ENCODE measurements around the gene BOD1L1. TPM values are rescaled to one million over a fixed set of nuclear protein-coding genes. Genes with fewer than 3 reads are reported as not detected.
A peak's percentile ranks its signal among the peaks of the same experiment; 100 is the strongest.

Gene BOD1L1
- total and polyA plus RNA-seq, 2 experiments from 2014 or later = 11.9 to 29.1 TPM

GRCh38 chr4:13656569-13657405, 29.3 kb upstream of the BOD1L1 start:
- H3K36me3 ChIP-seq (replicated peaks; ENCODE audit: insufficient read depth, low read depth) = no peaks in the 10 kb centered on the region
- H3K27ac ChIP-seq = no peak overlapping the region
- H3K4me3 ChIP-seq = peak overlapping the region; percentile 4
- TF ChIP-seq EZH2phosphoT487 (IDR thresholded peaks at IDR 0.05; ENCODE audit: low read depth, severe bottlenecking, unreplicated experiment) (no peak), CTCF (IDR thresholded peaks at IDR 0.05; ENCODE audit: poor library complexity) (peak; percentile 77)
- DNase-seq (ENCODE audit: low spot score) = peak; percentile 78
- no peaks in the 10 kb centered on the region for H3K4me1 ChIP-seq (ENCODE audit: insufficient read depth)
- H3K9me3 ChIP-seq (ENCODE audit: low read depth) = no peaks in the 10 kb centered on the region
- peak overlapping the region; percentile 46 for H2AFZ ChIP-seq
- no peaks in the 10 kb centered on the region for H4K20me1 ChIP-seq (ENCODE audit: insufficient read depth, poor library complexity, severe bottlenecking)
- no peaks in the 10 kb centered on the region for H3K27me3 ChIP-seq
- peak overlapping the region; percentile 74 for H3K4me2 ChIP-seq
- 18% methylated on average over 13 of the region's 13 CpGs for WGBS (ENCODE audit: low lambda C conversion rate, missing lambda C conversion rate)
- H3K79me2 ChIP-seq = no peaks in the 10 kb centered on the region
- no peaks in the 10 kb centered on the region for H3K9me2 ChIP-seq (replicated peaks; ENCODE audit: insufficient read depth)

- H3K27ac ChIP-seq = no peak overlapping the region
- H3K9me3 ChIP-seq (ENCODE audit: low read depth) = no peaks in the 10 kb centered on the region
- no peaks in the 10 kb centered on the region for H3K4me1 ChIP-seq (ENCODE audit: insufficient read depth)
- peaks cover 7% of the 10 kb centered on the region for H3K27me3 ChIP-seq
- H3K4me3 ChIP-seq = peak overlapping the region; percentile 37
- peak; percentile 77 for TF ChIP-seq CTCF (IDR thresholded peaks at IDR 0.05; ENCODE audit: poor library complexity)
- TF ChIP-seq EZH2phosphoT487 (IDR thresholded peaks at IDR 0.05; ENCODE audit: low read depth, severe bottlenecking, unreplicated experiment) = no peak
- TF ChIP-seq EZH2 (IDR thresholded peaks at IDR 0.05; ENCODE audit: borderline replicate concordance) = no peak
- H3K36me3 ChIP-seq (replicated peaks; ENCODE audit: insufficient read depth, low read depth) = no peaks in the 10 kb centered on the region
- no peaks in the 10 kb centered on the region for H4K20me1 ChIP-seq (ENCODE audit: insufficient read depth, poor library complexity, severe bottlenecking)
- DNase-seq (ENCODE audit: low spot score) = peak; percentile 91
- peak overlapping the region; percentile 90 for H3K4me2 ChIP-seq
- H3K9me2 ChIP-seq (replicated peaks; ENCODE audit: insufficient read depth) = no peaks in the 10 kb centered on the region
- WGBS (ENCODE audit: low lambda C conversion rate, missing lambda C conversion rate) = 2% methylated on average over 30 of the region's 31 CpGs
- H3K79me2 ChIP-seq = no peaks in the 10 kb centered on the region
- peak overlapping the region; percentile 64 for H2AFZ ChIP-seq
Observed at GRCh38 chr4:13654162-13654797, 26.8 kb upstream of the BOD1L1 start.

- Histone ChIP-seq H3K4me3 (no peak overlapping the region), H2AFZ (no peak overlapping the region), H3K9me2 (replicated peaks; ENCODE audit: insufficient read depth) (no peaks in the 10 kb centered on the region), H3K4me1 (ENCODE audit: insufficient read depth) (no peaks in the 10 kb centered on the region), H3K9me3 (ENCODE audit: low read depth) (no peaks in the 10 kb centered on the region), H3K79me2 (no peaks in the 10 kb centered on the region), H3K27me3 (peaks cover 7% of the 10 kb centered on the region), H4K20me1 (ENCODE audit: insufficient read depth, poor library complexity, severe bottlenecking) (no peaks in the 10 kb centered on the region), H3K36me3 (replicated peaks; ENCODE audit: insufficient read depth, low read depth) (no peaks in the 10 kb centered on the region), H3K4me2 (peak overlapping the region; percentile 90), H3K27ac (no peak overlapping the region)
- WGBS (ENCODE audit: low lambda C conversion rate, missing lambda C conversion rate) = 70% methylated on average over 3 of the region's 3 CpGs
- no peak for TF ChIP-seq EZH2phosphoT487 (IDR thresholded peaks at IDR 0.05; ENCODE audit: low read depth, severe bottlenecking, unreplicated experiment)
- no peak for TF ChIP-seq EZH2 (IDR thresholded peaks at IDR 0.05; ENCODE audit: borderline replicate concordance)
- TF ChIP-seq CTCF (IDR thresholded peaks at IDR 0.05; ENCODE audit: poor library complexity) = no peak
- no peak for DNase-seq (ENCODE audit: low spot score)
Observed at GRCh38 chr4:13653766-13654161, 26.2 kb upstream of the BOD1L1 start.
